Daoy (cell line): ENCODE measurements around the gene CDC42EP1. TPM values are rescaled to one million over a fixed set of nuclear protein-coding genes. Genes with fewer than 3 reads are reported as not detected.

ENCODE experiments used
- DNase-seq: peaks from one replicate; pipeline ENCODE4 v3.0.0-alpha.2; 2015; ENCODE audit warnings: low read depth
- total RNA-seq: library from RNA; depleted of rRNA; stranded (reverse); fragments of >200 nt; shearing (Covaris generic); gene quantifications from 2 replicates; pipeline ENCODE4 v1.2.3, GENCODE V29; 2014

CDC42EP1 gene
- total RNA-seq, 1 experiment from 2014 or later = 11.8 TPM

GRCh38 chr22:37560608-37561211 is 430 bp downstream of the CDC42EP1 start:
- peak; percentile 53 for DNase-seq

- DNase-seq = peak; percentile 91
Observed at GRCh38 chr22:37561212-37562048, 1.1 kb downstream of the CDC42EP1 start.

DNA sequence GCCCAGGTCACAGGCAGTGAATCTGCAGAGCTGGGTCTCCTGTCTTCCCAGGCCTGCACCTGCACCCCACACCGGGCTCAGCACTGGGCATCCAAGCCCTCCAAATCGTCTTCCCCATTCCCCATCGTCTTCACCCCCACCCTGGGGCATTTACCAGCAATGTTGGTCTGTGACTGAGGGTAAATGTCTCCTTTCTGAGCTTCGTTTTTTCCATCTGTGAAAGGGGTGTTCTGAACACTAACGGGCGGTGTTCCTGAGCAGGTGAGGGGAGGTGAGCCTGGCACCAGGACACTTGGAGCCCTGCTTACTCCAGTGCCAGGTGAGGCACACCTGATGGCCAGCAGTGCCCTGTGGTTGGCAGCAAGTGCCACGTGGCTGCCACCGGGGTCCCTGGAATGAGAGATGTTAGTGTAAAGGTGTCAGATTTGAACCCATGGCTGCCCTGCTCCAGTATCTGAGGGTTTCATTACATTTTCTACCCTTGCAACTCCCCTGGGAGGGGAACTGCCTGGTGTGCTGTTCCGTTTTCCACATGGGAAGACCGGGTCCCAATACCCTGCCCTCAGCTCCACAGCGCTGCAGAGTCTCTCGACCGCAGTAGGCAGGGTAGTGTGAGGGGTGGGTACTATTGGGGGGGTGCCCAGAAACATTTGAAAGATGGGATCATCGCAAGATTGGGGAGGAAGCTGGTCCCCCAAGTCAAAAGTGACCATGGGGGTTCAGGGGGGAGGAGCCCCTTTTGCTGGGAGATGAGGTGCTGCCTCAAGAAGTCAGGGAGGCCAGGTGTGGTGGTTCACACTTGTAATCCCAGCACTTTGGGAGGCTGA is 2.0 kb downstream of the CDC42EP1 start:
- DNase-seq = no peak

- DNase-seq = peak; percentile 89
Observed at GRCh38 chr22:37563153-37564081, 3.1 kb downstream of the CDC42EP1 start.

GRCh38 chr22:37564111-37564711 is 3.9 kb downstream of the CDC42EP1 start:
- DNase-seq = no peak

- no peak for DNase-seq
Observed at GRCh38 chr22:37565830-37566229, 5.5 kb downstream of the CDC42EP1 start.

- no peak for DNase-seq
Observed at GRCh38 chr22:37566329-37566837, 6.1 kb downstream of the CDC42EP1 start.

DNA sequence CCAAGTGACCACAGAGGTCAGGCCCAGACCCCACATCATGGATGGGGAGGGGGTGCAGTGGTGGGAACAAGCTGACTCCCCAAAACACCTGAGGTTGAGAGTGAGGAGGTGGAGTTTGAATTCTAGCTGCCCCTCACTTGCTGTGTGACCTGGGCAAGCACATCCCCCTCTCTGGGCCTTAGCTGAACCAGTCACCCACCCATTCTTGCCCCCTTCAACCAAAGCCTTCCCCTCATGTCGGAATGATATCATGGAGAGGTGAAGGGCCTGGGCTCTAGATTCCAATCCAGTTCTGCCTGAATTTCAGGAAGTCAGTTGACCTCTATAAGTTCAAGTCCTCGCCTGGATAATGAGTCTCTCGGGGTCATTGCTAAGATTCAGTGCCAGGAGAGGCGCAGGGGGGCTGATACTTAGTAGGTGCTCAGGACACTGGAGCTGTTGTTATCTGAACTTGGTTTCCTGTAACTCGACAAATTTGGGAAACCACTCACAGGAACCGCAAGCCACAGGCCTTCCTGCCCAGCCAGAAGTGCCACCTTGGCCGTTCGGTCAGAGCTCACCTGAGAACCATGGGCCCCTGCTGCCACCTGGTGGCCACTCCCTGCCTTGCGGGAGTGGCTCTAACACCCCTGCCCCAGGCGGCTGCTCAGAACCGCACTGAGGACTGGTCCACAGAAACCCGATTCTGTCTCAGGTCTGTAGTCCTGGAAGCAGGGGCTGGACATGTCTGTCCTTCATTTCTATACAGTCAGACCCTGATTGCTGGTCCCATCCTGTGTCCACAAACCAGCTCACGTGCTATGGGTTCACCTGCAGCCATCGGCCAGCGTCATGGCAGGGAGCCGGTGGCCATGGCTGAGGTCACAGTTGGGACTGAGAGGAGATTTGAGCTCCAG is 6.9 kb downstream of the CDC42EP1 start:
- DNase-seq = peak; percentile 92

GRCh38 chr22:37568012-37568411 is 7.7 kb downstream of the CDC42EP1 start:
- no peak for DNase-seq

GRCh38 chr22:37568448-37569008 is 8.2 kb downstream of the CDC42EP1 start:
- DNase-seq = no peak

GRCh38 chr22:37569009-37569920 is 9.0 kb downstream of the CDC42EP1 start:
- DNase-seq = peak; percentile 74

- DNase-seq = no peak
Observed at GRCh38 chr22:37569921-37570660, 9.8 kb downstream of the CDC42EP1 start.

DNA sequence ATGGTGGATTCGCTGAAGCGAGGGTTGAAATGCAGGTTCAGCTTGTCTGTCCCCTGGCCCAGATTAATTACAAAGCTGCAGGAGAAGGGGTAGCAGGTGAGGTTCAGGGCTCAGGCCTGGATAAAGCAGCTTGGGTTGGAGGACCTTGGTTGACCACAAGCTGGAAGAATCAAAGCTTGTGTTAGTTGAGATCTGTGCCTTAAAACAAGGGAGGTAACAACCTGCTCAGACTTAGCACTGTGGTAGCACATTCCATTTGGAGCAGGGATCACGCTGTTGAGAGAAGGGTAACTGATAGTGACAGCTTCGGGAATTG is 10.3 kb downstream of the CDC42EP1 start:
- DNase-seq = no peak

GRCh38 chr22:37571258-37571991 is 11.1 kb downstream of the CDC42EP1 start:
- DNase-seq = peak; percentile 85

- DNase-seq = no peak
Observed at GRCh38 chr22:37571992-37572373, 11.7 kb downstream of the CDC42EP1 start.

DNA sequence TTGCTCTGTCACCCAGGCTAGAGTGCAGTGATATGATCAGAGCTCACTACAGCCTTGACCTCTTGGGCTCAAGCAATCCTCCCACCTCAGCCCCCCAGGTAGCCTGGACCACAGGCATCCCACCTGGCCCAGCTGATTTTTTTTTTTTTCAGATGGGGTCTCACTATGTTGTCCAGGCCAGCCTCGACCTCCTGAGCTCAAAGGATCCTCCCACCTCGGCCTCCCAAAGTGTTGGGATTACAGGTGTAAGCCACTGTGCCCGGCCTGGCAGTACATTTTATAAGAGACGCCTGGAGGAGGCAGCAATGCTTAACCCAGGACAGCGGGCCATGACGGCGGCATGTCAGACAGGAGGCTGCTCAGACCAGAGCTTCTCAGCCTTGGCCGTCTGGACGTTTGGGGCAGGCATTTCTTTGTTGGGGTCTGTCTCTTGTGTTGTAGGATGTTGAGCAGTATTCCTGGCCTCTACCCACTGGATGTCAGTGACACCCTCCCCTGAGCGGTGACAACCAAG is 15.3 kb downstream of the CDC42EP1 start:
- no peak for DNase-seq

DNA sequence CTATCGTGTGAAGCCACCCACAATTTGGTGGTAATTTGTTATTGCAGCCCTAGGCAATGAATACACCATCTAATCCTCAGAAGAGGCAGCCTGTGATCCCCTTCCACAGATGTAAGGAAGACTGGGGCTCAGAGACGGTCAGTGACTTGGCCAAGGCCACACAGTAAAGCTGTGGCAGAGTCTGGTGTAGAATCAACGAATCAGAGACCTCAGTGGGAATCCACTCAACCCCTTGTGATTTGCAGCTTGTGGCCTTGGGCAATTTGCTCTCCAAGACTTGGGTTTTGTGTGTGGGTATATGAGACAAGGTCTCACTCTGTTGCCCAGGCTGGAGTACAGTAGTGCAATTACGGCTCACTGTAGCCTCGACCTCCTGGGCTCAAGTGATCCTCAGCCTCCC is 17.7 kb downstream of the CDC42EP1 start:
- no peak for DNase-seq
